ENCODE data around the gene P3H2. TPM values are rescaled to one million over a fixed set of nuclear protein-coding genes. Genes with fewer than 3 reads are reported as not detected.

The P3H2 gene
- total and polyA plus RNA-seq, 2 experiments from 2014 or later, result 8.2 to 24.2 TPM

DNA sequence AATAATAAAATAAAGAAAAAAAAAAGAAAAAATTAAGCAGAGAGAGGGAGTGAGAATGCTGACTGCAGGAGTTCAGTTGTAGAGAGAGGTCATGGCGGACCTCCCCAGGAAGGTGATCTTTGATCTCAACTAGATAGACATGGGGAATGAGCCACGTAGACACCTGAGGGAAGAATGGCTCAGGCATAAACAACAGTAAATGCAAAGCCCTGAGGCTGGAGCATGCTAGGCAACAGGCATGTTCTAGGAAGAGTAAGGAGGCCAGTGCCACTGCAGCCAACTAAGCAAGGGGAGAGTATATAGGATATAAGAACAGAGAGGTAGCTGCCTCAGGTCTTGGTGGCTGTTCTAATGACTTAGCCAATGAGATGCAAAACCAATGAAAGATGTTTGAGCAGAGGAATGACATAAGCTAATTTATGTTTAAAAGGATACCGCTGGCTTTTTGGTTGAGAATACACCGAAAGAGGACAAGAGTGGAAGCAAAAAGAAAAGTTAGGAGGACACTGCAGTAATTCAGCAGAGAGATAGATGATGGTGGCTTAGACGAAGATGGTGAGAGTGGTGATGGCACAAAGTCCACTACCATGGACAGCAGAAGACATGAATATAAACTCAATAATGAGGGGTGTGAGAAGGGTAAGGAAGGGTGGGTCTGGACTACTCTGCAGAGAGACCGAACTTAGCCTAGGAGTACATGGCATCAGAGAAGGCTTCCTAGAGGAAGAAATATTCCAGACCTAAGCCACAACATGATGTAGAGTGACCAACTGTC is 174.6 kb downstream of the P3H2 start:
- Histone ChIP-seq H2AFZ (no peak overlapping the region), H3K27me3 (ENCODE audit: insufficient read depth) (no peaks in the 10 kb centered on the region), H3K4me1 (ENCODE audit: insufficient read depth) (no peaks in the 10 kb centered on the region), H3K4me2 (no peak overlapping the region), H3F3A (replicated peaks; ENCODE audit: low read depth) (no peaks in the 10 kb centered on the region), H3K79me2 (replicated peaks; ENCODE audit: insufficient read depth) (no peaks in the 10 kb centered on the region), H3K27ac (ENCODE audit: low read depth) (no peak overlapping the region), H3K36me3 (ENCODE audit: insufficient read depth) (no peaks in the 10 kb centered on the region), H3K9me2 (ENCODE audit: insufficient read depth) (no peaks in the 10 kb centered on the region), H3K4me3 (no peak overlapping the region), H4K20me1 (replicated peaks; ENCODE audit: insufficient read depth) (no peaks in the 10 kb centered on the region)
- Mint-ChIP-seq H3K4me3 (no peak overlapping the region), H3K4me1 (no peaks in the 10 kb centered on the region), H3K27me3 (ENCODE audit: insufficient read depth, low read depth, poor library complexity) (no peaks in the 10 kb centered on the region), H3K27ac (no peak overlapping the region), H3K9me3 (no peaks in the 10 kb centered on the region), H3K36me3 (ENCODE audit: low read depth) (no peaks in the 10 kb centered on the region)
- no peak for TF ChIP-seq ZNF114 (CRISPR knock-in tag; IDR thresholded peaks at IDR 0.05)
- no peak for TF ChIP-seq EZH2 (IDR thresholded peaks at IDR 0.05; ENCODE audit: low read depth, unreplicated experiment)
- TF ChIP-seq EZH2phosphoT487 (IDR thresholded peaks at IDR 0.05; ENCODE audit: unreplicated experiment), result no peak
- no peak for TF ChIP-seq NANOG (IDR thresholded peaks at IDR 0.05; ENCODE audit: borderline replicate concordance)
- no peak for TF ChIP-seq JUNB (IDR thresholded peaks at IDR 0.05; ENCODE audit: unreplicated experiment)
- TF ChIP-seq CREB1 (CRISPR knock-in tag; IDR thresholded peaks at IDR 0.05; ENCODE audit: low read depth), result no peak
- no peak for ATAC-seq
- DNase-seq (ENCODE audit: low spot score), result no peak

DNA sequence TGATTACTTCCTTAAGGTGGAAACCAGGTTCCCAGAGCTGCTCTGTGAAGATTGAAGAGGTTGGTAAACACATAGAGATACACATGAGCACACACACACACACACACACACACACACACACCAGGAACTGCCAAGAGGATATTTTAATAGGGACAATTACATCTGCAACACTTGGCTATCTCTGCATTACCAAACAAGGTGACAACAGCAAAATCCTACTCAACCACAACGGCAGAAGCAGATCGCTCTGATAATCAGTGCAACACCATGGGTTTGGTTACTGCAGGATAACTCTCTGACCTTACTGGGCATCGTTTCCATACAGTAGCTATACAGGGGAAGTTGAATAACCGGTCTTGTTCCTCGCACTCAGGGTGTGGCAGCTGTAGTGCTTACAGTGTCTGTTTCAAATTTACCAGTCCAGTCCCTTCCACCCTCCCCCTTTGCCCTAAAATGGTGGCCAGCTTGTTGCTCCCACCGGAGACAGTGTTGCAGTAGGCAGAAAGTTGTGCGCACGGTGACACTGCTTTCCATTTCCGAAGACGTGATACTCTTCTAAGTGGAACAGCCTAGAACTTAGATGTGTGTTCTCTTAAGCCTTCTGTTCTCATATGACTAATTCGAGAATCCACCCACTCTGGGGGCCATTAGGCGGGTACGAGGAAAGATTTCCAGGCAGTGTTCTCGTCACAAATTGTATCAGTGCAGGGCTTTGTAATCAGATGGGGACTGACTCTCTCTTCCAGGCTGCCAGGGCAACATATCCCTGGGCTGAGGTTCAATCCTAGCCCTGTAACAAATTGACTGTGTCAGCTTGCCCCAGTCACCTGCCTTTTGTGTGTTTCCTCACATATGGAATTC is 176.2 kb downstream of the P3H2 start:
- H4K20me1 ChIP-seq (replicated peaks; ENCODE audit: insufficient read depth), result no peaks in the 10 kb centered on the region
- no peak overlapping the region for H3K4me2 ChIP-seq
- H3K36me3 ChIP-seq (ENCODE audit: insufficient read depth), result no peaks in the 10 kb centered on the region
- H3K4me1 Mint-ChIP-seq, result no peaks in the 10 kb centered on the region
- no peaks in the 10 kb centered on the region for H3K9me2 ChIP-seq (ENCODE audit: insufficient read depth)
- no peaks in the 10 kb centered on the region for H3F3A ChIP-seq (replicated peaks; ENCODE audit: low read depth)
- no peaks in the 10 kb centered on the region for H3K79me2 ChIP-seq (replicated peaks; ENCODE audit: insufficient read depth)
- no peak for DNase-seq (ENCODE audit: low spot score)
- ATAC-seq, result no peak
- H3K9me3 Mint-ChIP-seq, result no peaks in the 10 kb centered on the region
- H3K27me3 ChIP-seq (ENCODE audit: insufficient read depth), result no peaks in the 10 kb centered on the region
- H3K27ac Mint-ChIP-seq, result no peak overlapping the region
- H3K27me3 Mint-ChIP-seq (ENCODE audit: insufficient read depth, low read depth, poor library complexity), result no peaks in the 10 kb centered on the region
- no peak overlapping the region for H3K4me3 ChIP-seq
- TF ChIP-seq NANOG (IDR thresholded peaks at IDR 0.05; ENCODE audit: borderline replicate concordance), result no peak
- no peak for TF ChIP-seq EZH2phosphoT487 (IDR thresholded peaks at IDR 0.05; ENCODE audit: unreplicated experiment)
- TF ChIP-seq ZNF331 (CRISPR knock-in tag; IDR thresholded peaks at IDR 0.05; ENCODE audit: low read depth), result no peak
- TF ChIP-seq, protein P1, sequence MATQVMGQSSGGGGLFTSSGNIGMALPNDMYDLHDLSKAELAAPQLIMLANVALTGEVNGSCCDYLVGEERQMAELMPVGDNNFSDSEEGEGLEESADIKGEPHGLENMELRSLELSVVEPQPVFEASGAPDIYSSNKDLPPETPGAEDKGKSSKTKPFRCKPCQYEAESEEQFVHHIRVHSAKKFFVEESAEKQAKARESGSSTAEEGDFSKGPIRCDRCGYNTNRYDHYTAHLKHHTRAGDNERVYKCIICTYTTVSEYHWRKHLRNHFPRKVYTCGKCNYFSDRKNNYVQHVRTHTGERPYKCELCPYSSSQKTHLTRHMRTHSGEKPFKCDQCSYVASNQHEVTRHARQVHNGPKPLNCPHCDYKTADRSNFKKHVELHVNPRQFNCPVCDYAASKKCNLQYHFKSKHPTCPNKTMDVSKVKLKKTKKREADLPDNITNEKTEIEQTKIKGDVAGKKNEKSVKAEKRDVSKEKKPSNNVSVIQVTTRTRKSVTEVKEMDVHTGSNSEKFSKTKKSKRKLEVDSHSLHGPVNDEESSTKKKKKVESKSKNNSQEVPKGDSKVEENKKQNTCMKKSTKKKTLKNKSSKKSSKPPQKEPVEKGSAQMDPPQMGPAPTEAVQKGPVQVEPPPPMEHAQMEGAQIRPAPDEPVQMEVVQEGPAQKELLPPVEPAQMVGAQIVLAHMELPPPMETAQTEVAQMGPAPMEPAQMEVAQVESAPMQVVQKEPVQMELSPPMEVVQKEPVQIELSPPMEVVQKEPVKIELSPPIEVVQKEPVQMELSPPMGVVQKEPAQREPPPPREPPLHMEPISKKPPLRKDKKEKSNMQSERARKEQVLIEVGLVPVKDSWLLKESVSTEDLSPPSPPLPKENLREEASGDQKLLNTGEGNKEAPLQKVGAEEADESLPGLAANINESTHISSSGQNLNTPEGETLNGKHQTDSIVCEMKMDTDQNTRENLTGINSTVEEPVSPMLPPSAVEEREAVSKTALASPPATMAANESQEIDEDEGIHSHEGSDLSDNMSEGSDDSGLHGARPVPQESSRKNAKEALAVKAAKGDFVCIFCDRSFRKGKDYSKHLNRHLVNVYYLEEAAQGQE (IDR thresholded peaks at IDR 0.05; ENCODE audit: unreplicated experiment), result no peak
- TF ChIP-seq JUNB (IDR thresholded peaks at IDR 0.05; ENCODE audit: unreplicated experiment), result no peak
- no peak for TF ChIP-seq POLR2AphosphoS5 (IDR thresholded peaks at IDR 0.05; ENCODE audit: low read depth)
- TF ChIP-seq EZH2 (IDR thresholded peaks at IDR 0.05; ENCODE audit: low read depth, unreplicated experiment), result no peak
- TF ChIP-seq ZNF114 (CRISPR knock-in tag; IDR thresholded peaks at IDR 0.05), result no peak
- no peak for TF ChIP-seq CREB1 (CRISPR knock-in tag; IDR thresholded peaks at IDR 0.05; ENCODE audit: low read depth)
- peak overlapping the region; percentile 74; the same call in 1 of the 2 replicates for H2AFZ ChIP-seq
- H3K36me3 Mint-ChIP-seq (ENCODE audit: low read depth), result no peaks in the 10 kb centered on the region
- H3K4me1 ChIP-seq (ENCODE audit: insufficient read depth), result no peaks in the 10 kb centered on the region
- no peak overlapping the region for H3K27ac ChIP-seq (ENCODE audit: low read depth)
- H3K4me3 Mint-ChIP-seq, result no peak overlapping the region

All from GM23338 (cell line).